Measurements from ENCODE around the gene TTC3. TPM values are rescaled to one million over a fixed set of nuclear protein-coding genes. Genes with fewer than 3 reads are reported as not detected.

The TTC3 gene
- total and polyA plus RNA-seq, 8 donors: 103 to 214 (median 191) TPM

Other genes starting within 250 kb of the TTC3 start
- 10 to 100 TPM; 17.4 to 25.3 TPM for gene HLCS, start 106.6 kb upstream of the TTC3 start, total RNA-seq
- gene HLCS, start 106.6 kb upstream of the TTC3 start, polyA plus RNA-seq (ENCODE audit: insufficient read length in 6 of 6): 10 to 100 TPM; 15.9 to 21.2 (median 16.4) TPM
- gene RIPPLY3, start 66.6 kb upstream of the TTC3 start, total RNA-seq: under 1 TPM; 0.13 to 0.35 TPM
- 1 to 10 TPM; 1.7 to 2.3 (median 2.0) TPM for gene RIPPLY3, start 66.6 kb upstream of the TTC3 start, polyA plus RNA-seq (ENCODE audit: insufficient read length in 6 of 6)
- 10 to 100 TPM; 21.2 to 24.7 TPM for gene PIGP, start 183 bp upstream of the TTC3 start, total RNA-seq
- 10 to 100 TPM; 17.3 to 27.3 (median 22.8) TPM for gene PIGP, start 183 bp upstream of the TTC3 start, polyA plus RNA-seq (ENCODE audit: insufficient read length in 6 of 6)
- gene VPS26C, start 194.1 kb downstream of the TTC3 start, total RNA-seq: 10 to 100 TPM; 46.0 to 66.2 TPM
- 10 to 100 TPM; 34.6 to 41.3 (median 37.8) TPM for gene VPS26C, start 194.1 kb downstream of the TTC3 start, polyA plus RNA-seq (ENCODE audit: insufficient read length in 6 of 6)